CD14-positive monocyte (primary cell): ENCODE measurements around the gene C1orf74. TPM values are rescaled to one million over a fixed set of nuclear protein-coding genes. Genes with fewer than 3 reads are reported as not detected.
A peak's percentile ranks its signal among the peaks of the same experiment; 100 is the strongest.

ENCODE experiments used
- DNase-seq, 3 donors: peaks; one replicate each; pipeline ENCODE4 v3.0.0-alpha.2; 2011 to 2022
- H2AFZ ChIP-seq: 2 replicates; pipeline ENCODE4 v1.6.0; 2012; ENCODE audit warnings: mild to moderate bottlenecking, low read depth, low read length, inconsistent platforms; ENCODE audit not compliant: insufficient read depth, poor library complexity, severe bottlenecking
- H3K27ac ChIP-seq, 2 donors: 1 replicate in 1 of 2; 2 replicates in 1 of 2; pipeline ENCODE4 v1.5.1; 2012 to 2013; ENCODE audit warnings: low read length in 2 of 2, control low read depth in 1 of 2, inconsistent platforms in 1 of 2, low read depth in 1 of 2, mild to moderate bottlenecking in 1 of 2
- H3K27me3 ChIP-seq, 2 donors: one replicate each; pipeline versions ENCODE4 v1.6.0 to v1.6.1; 2011 to 2013; ENCODE audit warnings: low read length in 2 of 2; ENCODE audit not compliant: control insufficient read depth in 2 of 2, insufficient read depth in 2 of 2
- H3K36me3 ChIP-seq, 2 donors: replicated peaks in 1 of 2; 1 replicate in 1 of 2; 2 replicates in 1 of 2; pipeline versions ENCODE4 v1.5.1 to v1.6.1; 2012 to 2013; ENCODE audit warnings: low read length in 2 of 2, control low read depth in 1 of 2, inconsistent platforms in 1 of 2, mild to moderate bottlenecking in 1 of 2; ENCODE audit not compliant: insufficient read depth in 2 of 2, control insufficient read depth in 1 of 2
- H3K4me1 ChIP-seq, 2 donors: 1 replicate in 1 of 2; 2 replicates in 1 of 2; pipeline versions ENCODE4 v1.5.1 to v1.6.1; 2012 to 2013; ENCODE audit warnings: low read length in 2 of 2, control low read depth in 1 of 2, inconsistent platforms in 1 of 2, mild to moderate bottlenecking in 1 of 2, moderate library complexity in 1 of 2; ENCODE audit not compliant: insufficient read depth in 2 of 2, control insufficient read depth in 1 of 2
- H3K4me2 ChIP-seq: replicated peaks from 2 replicates; pipeline ENCODE3; 2012; ENCODE audit warnings: low read length, moderate library complexity, mild to moderate bottlenecking; ENCODE audit not compliant: poor library complexity, severe bottlenecking; ENCODE audit errors: extremely low read depth
- H3K4me3 ChIP-seq, 3 experiments: fragments of 200-600 bp in 1 of 3; sonication (generic) in 1 of 3; replicated peaks in 1 of 3; 1 replicate in 2 of 3; 2 replicates in 1 of 3; pipeline ENCODE4 v1.5.1; 2011 to 2013; ENCODE audit warnings: low read length in 3 of 3, mild to moderate bottlenecking in 3 of 3, control low read depth in 2 of 3, low read depth in 2 of 3, inconsistent platforms in 1 of 3, moderate library complexity in 1 of 3
- H3K79me2 ChIP-seq: 2 replicates; pipeline ENCODE4 v1.6.0; 2012; ENCODE audit warnings: mild to moderate bottlenecking, control low read depth, inconsistent platforms, low read length, moderate library complexity; ENCODE audit not compliant: insufficient read depth
- H3K9ac ChIP-seq: 2 replicates; pipeline ENCODE4 v1.6.0; 2017; ENCODE audit warnings: low read length, mild to moderate bottlenecking; ENCODE audit not compliant: insufficient read depth, poor library complexity, severe bottlenecking
- H3K9me3 ChIP-seq, 2 donors: replicated peaks in 1 of 2; 1 replicate in 1 of 2; 2 replicates in 1 of 2; pipeline versions ENCODE4 v1.5.1 to v1.6.1; 2012 to 2013; ENCODE audit warnings: low read length in 2 of 2, control low read depth in 1 of 2; ENCODE audit not compliant: control insufficient read depth in 1 of 2, insufficient read depth in 1 of 2
- H4K20me1 ChIP-seq: 2 replicates; pipeline ENCODE4 v1.6.0; 2012; ENCODE audit warnings: mild to moderate bottlenecking, low read length, control low read depth, moderate library complexity; ENCODE audit not compliant: insufficient read depth
- H3K27ac Mint-ChIP-seq, 7 donors: one replicate each; pipeline ENCODE4 v1.8.0; 2020; ENCODE audit warnings: mild to moderate bottlenecking in 7 of 7, mixed read lengths in 7 of 7, moderate library complexity in 6 of 7, inconsistent platforms in 2 of 7
- H3K27me3 Mint-ChIP-seq, 3 donors: one replicate each; pipeline ENCODE4 v1.8.0; 2021 to 2022; ENCODE audit warnings: low read depth in 3 of 3, mild to moderate bottlenecking in 3 of 3, mixed read lengths in 3 of 3, moderate library complexity in 3 of 3, inconsistent platforms in 1 of 3
- H3K36me3 Mint-ChIP-seq, 2 donors: one replicate each; pipeline ENCODE4 v1.8.0; 2020; ENCODE audit warnings: mixed read lengths in 2 of 2, inconsistent platforms in 1 of 2, mild to moderate bottlenecking in 1 of 2
- H3K4me1 Mint-ChIP-seq: one replicate; pipeline ENCODE4 v1.8.0; 2020; ENCODE audit warnings: mild to moderate bottlenecking, mixed read lengths
- H3K4me3 Mint-ChIP-seq, 2 donors: one replicate each; pipeline ENCODE4 v1.8.0; 2020; ENCODE audit warnings: mild to moderate bottlenecking in 2 of 2, mixed read lengths in 2 of 2, moderate library complexity in 1 of 2
- H3K9me3 Mint-ChIP-seq, 7 donors: one replicate each; pipeline ENCODE4 v1.8.0; 2020 to 2022; ENCODE audit warnings: mixed read lengths in 7 of 7, mild to moderate bottlenecking in 6 of 7, moderate library complexity in 6 of 7, inconsistent platforms in 2 of 7
- CTCF ChIP-seq: fragments of 200-600 bp; IDR thresholded peaks from one replicate; pipeline ENCODE4 v1.8.0; 2022; ENCODE audit warnings: antibody characterized with exemption, mild to moderate bottlenecking
- WGBS: methylation state at CpG from one replicate; pipeline ENCODE4 v1.1.5; 2013; ENCODE audit warnings: missing lambda C conversion rate; ENCODE audit not compliant: insufficient coverage; 5-methylcytosine and 5-hydroxymethylcytosine counted together
- intact Hi-C, 2 donors: fragments of 100-400 bp; cut with micrococcal nuclease; formaldehyde crosslinking; loops; one replicate each; pipeline versions ENCODE4 v1.15.0 to v1.15.1; 2023
- polyA plus RNA-seq, 3 donors: library from polyadenylated mRNA; depleted of rRNA in 1 of 3; unstranded in 2 of 3; stranded (reverse) in 1 of 3; fragments of 300-500 nt in 2 of 3; fragments of >200 nt in 1 of 3; fragmentation: Illumina TruSeq in 2 of 3; gene quantifications; 1 replicate in 2 of 3; 2 replicates in 1 of 3; pipeline ENCODE4 v1.2.3, GENCODE V29; 2012 to 2021

C1orf74 gene
- polyA plus RNA-seq, 3 donors: 0.07 to 0.47 (median 0.19) TPM

DNA sequence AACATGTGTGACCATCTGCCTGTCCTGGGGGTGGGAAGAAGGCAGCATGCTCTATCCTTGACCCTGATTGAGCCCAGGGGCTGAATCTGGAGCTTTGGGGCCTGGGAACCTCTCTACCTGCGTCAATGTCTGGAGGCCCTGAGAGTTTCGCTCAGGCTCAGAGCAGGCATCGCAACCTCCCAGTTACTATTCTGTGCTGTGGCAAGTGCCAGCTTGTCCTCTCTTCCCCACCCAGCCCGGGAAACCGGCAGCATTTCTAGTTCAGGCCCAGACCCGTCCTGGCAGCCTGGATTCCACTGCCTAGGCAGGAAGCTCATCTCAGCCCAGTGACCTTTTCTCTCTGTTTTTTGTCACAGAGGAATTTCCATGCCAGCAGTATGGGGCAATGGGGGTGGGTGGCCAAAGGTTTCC is 31.6 kb upstream of the C1orf74 start:
- Histone ChIP-seq H3K4me2 (no peak overlapping the region), H3K36me3 (no peaks in the 10 kb centered on the region), H3K4me1 (no peaks in the 10 kb centered on the region), H3K27me3 (peaks cover 4 to 7% of the 10 kb centered on the region in 2 donors), H4K20me1 (no peaks in the 10 kb centered on the region), H3K9ac (no peak overlapping the region), H3K79me2 (no peaks in the 10 kb centered on the region), H3K4me3 (no peak overlapping the region), H3K9me3 (no peaks in the 10 kb centered on the region), H3K27ac (no peak overlapping the region), H2AFZ (no peak overlapping the region)
- H3K4me1 Mint-ChIP-seq: peaks cover 2% of the 10 kb centered on the region
- H3K27me3 Mint-ChIP-seq: peaks cover 3 to 12% (median 6%) of the 10 kb centered on the region in 3 donors
- H3K36me3 Mint-ChIP-seq: no peaks in the 10 kb centered on the region
- H3K27ac Mint-ChIP-seq: no peak overlapping the region
- intact Hi-C loops: no loop called here
- no peaks in the 10 kb centered on the region for H3K9me3 Mint-ChIP-seq
- no peak for TF ChIP-seq CTCF
- WGBS: 92% methylated on average over 6 of the region's 6 CpGs
- DNase-seq: no peak
- H3K4me3 Mint-ChIP-seq: peak overlapping the region in 1 of 2 donors; percentile 58

- H3K79me2 ChIP-seq: no peaks in the 10 kb centered on the region
- no peak for DNase-seq
- no peak overlapping the region for H3K4me2 ChIP-seq
- TF ChIP-seq CTCF: no peak
- H3K4me1 Mint-ChIP-seq: peaks cover 2% of the 10 kb centered on the region
- H3K9me3 ChIP-seq: no peaks in the 10 kb centered on the region
- H3K27ac Mint-ChIP-seq: no peak overlapping the region
- no peak overlapping the region for H3K4me3 ChIP-seq
- H2AFZ ChIP-seq: no peak overlapping the region
- no peaks in the 10 kb centered on the region for H3K4me1 ChIP-seq
- H3K36me3 Mint-ChIP-seq: no peaks in the 10 kb centered on the region
- H4K20me1 ChIP-seq: no peaks in the 10 kb centered on the region
- intact Hi-C loops: no loop called here
- no peak overlapping the region for H3K9ac ChIP-seq
- H3K27me3 ChIP-seq: peaks cover 4 to 5% of the 10 kb centered on the region in 2 donors
- no peaks in the 10 kb centered on the region for H3K36me3 ChIP-seq
- no peaks in the 10 kb centered on the region for H3K9me3 Mint-ChIP-seq
- peaks cover 2 to 9% (median 5%) of the 10 kb centered on the region in 3 donors for H3K27me3 Mint-ChIP-seq
- WGBS: 74% methylated on average over 3 of the region's 3 CpGs
- no peak overlapping the region for H3K27ac ChIP-seq
- no peak overlapping the region for H3K4me3 Mint-ChIP-seq
Observed at GRCh38 chr1:209815490-209815889, 31.1 kb upstream of the C1orf74 start.
